Measurements from ENCODE around the gene SYT15.

SYT15 gene

GRCh38 chr10:46552526-46553237 is 26.2 kb upstream of the SYT15 start:
- TF ChIP-seq SNAI2 (CRISPR knock-in tag; IDR thresholded peaks at IDR 0.05) (no peak), ARNTL (CRISPR knock-in tag; IDR thresholded peaks at IDR 0.05; ENCODE audit: borderline replicate concordance, low read depth) (no peak), POU6F1 (CRISPR knock-in tag; IDR thresholded peaks at IDR 0.05; ENCODE audit: borderline replicate concordance, low read depth) (no peak), TSHZ2 (CRISPR knock-in tag; IDR thresholded peaks at IDR 0.05) (no peak), ZNF8 (CRISPR knock-in tag; IDR thresholded peaks at IDR 0.05) (no peak), CSDC2 (CRISPR knock-in tag; IDR thresholded peaks at IDR 0.05) (no peak), TOX (CRISPR knock-in tag; IDR thresholded peaks at IDR 0.05; ENCODE audit: borderline replicate concordance) (no peak), ZNF565 (CRISPR knock-in tag; conservative IDR thresholded peaks at IDR 0.05; ENCODE audit: low read depth) (no peak), BACH2 (CRISPR knock-in tag; IDR thresholded peaks at IDR 0.05; ENCODE audit: borderline replicate concordance) (no peak), OSR1 (CRISPR knock-in tag; IDR thresholded peaks at IDR 0.05) (no peak), ZFP30 (CRISPR knock-in tag; IDR thresholded peaks at IDR 0.05) (no peak), ESRRG (CRISPR knock-in tag; IDR thresholded peaks at IDR 0.05) (no peak), PATZ1 (CRISPR knock-in tag; IDR thresholded peaks at IDR 0.05; ENCODE audit: borderline replicate concordance) (no peak), CREB5 (CRISPR knock-in tag; IDR thresholded peaks at IDR 0.05; ENCODE audit: low read depth) (no peak), RARB (CRISPR knock-in tag; IDR thresholded peaks at IDR 0.05) (no peak), GLIS3 (CRISPR knock-in tag; IDR thresholded peaks at IDR 0.05) (no peak), ZC3H10 (CRISPR knock-in tag; IDR thresholded peaks at IDR 0.05) (no peak), ZFP3 (CRISPR knock-in tag; IDR thresholded peaks at IDR 0.05) (no peak)
- no peak for ATAC-seq

- no peak for TF ChIP-seq ISL1 (CRISPR knock-in tag; IDR thresholded peaks at IDR 0.05)
- no peak for ATAC-seq
Measured at GRCh38 chr10:46553238-46554049, 25.5 kb upstream of the SYT15 start.

- ATAC-seq = no peak
- TF ChIP-seq CSRNP3 (CRISPR knock-in tag; IDR thresholded peaks at IDR 0.05) = no peak
- TF ChIP-seq TOX (CRISPR knock-in tag; IDR thresholded peaks at IDR 0.05; ENCODE audit: borderline replicate concordance) = no peak
- no peak for TF ChIP-seq TCF4 (CRISPR knock-in tag; IDR thresholded peaks at IDR 0.05; ENCODE audit: borderline replicate concordance)
- TF ChIP-seq ZC3H10 (CRISPR knock-in tag; IDR thresholded peaks at IDR 0.05) = no peak
- TF ChIP-seq ZFP30 (CRISPR knock-in tag; IDR thresholded peaks at IDR 0.05) = no peak
- no peak for TF ChIP-seq ZNF70 (CRISPR knock-in tag; IDR thresholded peaks at IDR 0.05)
- TF ChIP-seq ZNF8 (CRISPR knock-in tag; IDR thresholded peaks at IDR 0.05) = no peak
Measured at GRCh38 chr10:46554166-46554781, 24.7 kb upstream of the SYT15 start.

Measured in SK-N-SH treated with all-trans-retinoic acid at 6 μM for 48 hours (cell line).